Stimulated activated CD4-positive, alpha-beta T cell treated with anti-CD3 and anti-CD28 coated beads, Interleukin-15, amount 100 ng/mL, for 1 hour (primary cell): ENCODE data around the gene TMEM150C.
"Not testable (repeated sequence)": the region's sequence is repeated elsewhere in the genome, so short reads cannot be mapped to it uniquely, and the experiment has no call there.

Experiments
- DNase-seq, 2 donors: peaks; one replicate each; pipeline ENCODE4 v3.0.0-alpha.2; 2020; ENCODE audit warnings: low read depth in 1 of 2, low spot score in 1 of 2

Gene TMEM150C

GRCh38 chr4:82569076-82569475 is 7.3 kb upstream of the TMEM150C start:
- DNase-seq = no peak

GRCh38 chr4:82567444-82567843 is 5.7 kb upstream of the TMEM150C start:
- no peak for DNase-seq

GRCh38 chr4:82562564-82562854 is 721 bp upstream of the TMEM150C start:
- DNase-seq = no peak

GRCh38 chr4:82560853-82561785 is 669 bp downstream of the TMEM150C start:
- DNase-seq = no peak

GRCh38 chr4:82559735-82560120 is 2.1 kb downstream of the TMEM150C start:
- no peak for DNase-seq

GRCh38 chr4:82559090-82559734 is 2.6 kb downstream of the TMEM150C start:
- not testable (repeated sequence) for DNase-seq

- DNase-seq = no peak
Observed at GRCh38 chr4:82555276-82555675, 6.5 kb downstream of the TMEM150C start.

- no peak for DNase-seq
Observed at GRCh38 chr4:82553020-82553419, 8.8 kb downstream of the TMEM150C start.

- no peak for DNase-seq
Observed at GRCh38 chr4:82551734-82552133, 10.1 kb downstream of the TMEM150C start.

- DNase-seq = not testable (repeated sequence)
Observed at GRCh38 chr4:82547850-82548249, 13.9 kb downstream of the TMEM150C start.

GRCh38 chr4:82543131-82543530 is 18.7 kb downstream of the TMEM150C start:
- DNase-seq = no peak

- DNase-seq = no peak
Observed at GRCh38 chr4:82542642-82543041, 19.1 kb downstream of the TMEM150C start.

- DNase-seq = no peak
Observed at GRCh38 chr4:82529322-82529721, 32.5 kb downstream of the TMEM150C start.

- no peak for DNase-seq
Observed at GRCh38 chr4:82528868-82529267, 32.9 kb downstream of the TMEM150C start.

GRCh38 chr4:82528074-82528473 is 33.7 kb downstream of the TMEM150C start:
- no peak for DNase-seq

- no peak for DNase-seq
Observed at GRCh38 chr4:82525307-82525911, 36.4 kb downstream of the TMEM150C start.

GRCh38 chr4:82524570-82525152 is 37.1 kb downstream of the TMEM150C start:
- DNase-seq = no peak

GRCh38 chr4:82523179-82523578 is 38.6 kb downstream of the TMEM150C start:
- DNase-seq = no peak

- no peak for DNase-seq
Observed at GRCh38 chr4:82522472-82522871, 39.3 kb downstream of the TMEM150C start.

- DNase-seq = no peak
Observed at GRCh38 chr4:82521283-82521682, 40.5 kb downstream of the TMEM150C start.

- no peak for DNase-seq
Observed at GRCh38 chr4:82519776-82520175, 42.0 kb downstream of the TMEM150C start.

- no peak for DNase-seq
Observed at GRCh38 chr4:82519072-82519471, 42.7 kb downstream of the TMEM150C start.
